Measurements from ENCODE around the gene MCF2L.
"Not testable (repeated sequence)": the region's sequence is repeated elsewhere in the genome, so short reads cannot be mapped to it uniquely, and the experiment has no call there.

Gene MCF2L

GRCh38 chr13:113015826-113016525, 47.0 kb downstream of the MCF2L start:
- no peak for DNase-seq (ENCODE audit: low read depth in 2 of 2)

- DNase-seq (ENCODE audit: low read depth in 2 of 2) = no peak
Measured at GRCh38 chr13:113016526-113017295, 47.7 kb downstream of the MCF2L start.

- DNase-seq (ENCODE audit: low read depth in 2 of 2) = no peak
Measured at GRCh38 chr13:113017506-113018215, 48.6 kb downstream of the MCF2L start.

- no peak for DNase-seq (ENCODE audit: low read depth in 2 of 2)
Measured at GRCh38 chr13:113018676-113019465, 49.9 kb downstream of the MCF2L start.

GRCh38 chr13:113020323-113021080, 51.5 kb downstream of the MCF2L start:
- no peak for DNase-seq (ENCODE audit: low read depth in 2 of 2)

- no peak for DNase-seq (ENCODE audit: low read depth in 2 of 2)
Measured at GRCh38 chr13:113021391-113021790, 52.4 kb downstream of the MCF2L start.

- DNase-seq (ENCODE audit: low read depth in 2 of 2) = no peak
Measured at GRCh38 chr13:113021811-113022210, 52.8 kb downstream of the MCF2L start.

- no peak for DNase-seq (ENCODE audit: low read depth in 2 of 2)
Measured at GRCh38 chr13:113022391-113022744, 53.4 kb downstream of the MCF2L start.

- no peak for DNase-seq (ENCODE audit: low read depth in 2 of 2)
Measured at GRCh38 chr13:113022745-113023574, 53.9 kb downstream of the MCF2L start.

GRCh38 chr13:113023694-113024430, 54.8 kb downstream of the MCF2L start:
- no peak for DNase-seq (ENCODE audit: low read depth in 2 of 2)

- DNase-seq (ENCODE audit: low read depth in 2 of 2) = no peak
Measured at GRCh38 chr13:113024466-113024865, 55.5 kb downstream of the MCF2L start.

- no peak for DNase-seq (ENCODE audit: low read depth in 2 of 2)
Measured at GRCh38 chr13:113026391-113026910, 57.4 kb downstream of the MCF2L start.

DNA sequence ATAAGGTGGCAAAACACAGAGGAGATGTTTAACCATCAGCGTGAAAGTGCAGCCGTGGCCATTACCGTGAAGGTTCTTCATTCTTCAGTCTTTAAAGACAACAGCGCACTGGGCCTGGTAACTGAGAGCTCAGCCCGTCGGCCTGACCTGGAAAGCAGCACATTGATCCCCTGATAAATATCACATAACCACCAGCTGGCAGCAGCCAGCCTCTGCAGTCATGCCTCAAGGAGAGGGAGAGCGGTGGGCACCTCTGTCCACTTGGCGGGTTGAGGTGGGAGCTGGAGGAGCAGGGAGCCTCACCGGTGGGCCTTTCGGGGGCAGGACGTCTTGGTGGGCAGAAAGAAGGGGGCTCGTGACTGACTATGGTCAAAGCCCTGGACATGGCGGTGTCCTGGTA, 58.1 kb downstream of the MCF2L start:
- no peak for DNase-seq (ENCODE audit: low read depth in 2 of 2)

DNA sequence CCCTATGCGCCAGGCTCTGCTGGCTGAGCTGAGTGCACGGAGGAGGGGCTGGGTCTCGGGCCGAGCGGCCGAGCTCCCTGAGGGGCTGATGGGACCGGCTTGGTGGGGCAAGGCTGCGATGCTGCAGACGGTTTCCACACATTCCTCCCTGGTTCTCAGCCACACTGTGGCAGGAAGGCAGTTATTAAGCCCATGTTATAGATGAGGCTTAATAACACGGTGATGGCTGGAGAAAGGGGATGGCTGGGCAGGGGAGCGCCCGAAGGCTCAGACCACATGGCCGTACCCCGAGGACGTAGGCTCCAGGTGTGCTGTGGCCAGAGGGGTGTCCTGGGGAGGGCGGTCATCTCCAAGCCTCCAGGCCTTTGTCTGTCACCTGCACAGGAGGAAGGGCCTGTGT, 58.6 kb downstream of the MCF2L start:
- DNase-seq (ENCODE audit: low read depth in 2 of 2) = no peak

- no peak for DNase-seq (ENCODE audit: low read depth in 2 of 2)
Measured at GRCh38 chr13:113028336-113029060, 59.5 kb downstream of the MCF2L start.

GRCh38 chr13:113029061-113029445, 60.0 kb downstream of the MCF2L start:
- no peak for DNase-seq (ENCODE audit: low read depth in 2 of 2)

DNA sequence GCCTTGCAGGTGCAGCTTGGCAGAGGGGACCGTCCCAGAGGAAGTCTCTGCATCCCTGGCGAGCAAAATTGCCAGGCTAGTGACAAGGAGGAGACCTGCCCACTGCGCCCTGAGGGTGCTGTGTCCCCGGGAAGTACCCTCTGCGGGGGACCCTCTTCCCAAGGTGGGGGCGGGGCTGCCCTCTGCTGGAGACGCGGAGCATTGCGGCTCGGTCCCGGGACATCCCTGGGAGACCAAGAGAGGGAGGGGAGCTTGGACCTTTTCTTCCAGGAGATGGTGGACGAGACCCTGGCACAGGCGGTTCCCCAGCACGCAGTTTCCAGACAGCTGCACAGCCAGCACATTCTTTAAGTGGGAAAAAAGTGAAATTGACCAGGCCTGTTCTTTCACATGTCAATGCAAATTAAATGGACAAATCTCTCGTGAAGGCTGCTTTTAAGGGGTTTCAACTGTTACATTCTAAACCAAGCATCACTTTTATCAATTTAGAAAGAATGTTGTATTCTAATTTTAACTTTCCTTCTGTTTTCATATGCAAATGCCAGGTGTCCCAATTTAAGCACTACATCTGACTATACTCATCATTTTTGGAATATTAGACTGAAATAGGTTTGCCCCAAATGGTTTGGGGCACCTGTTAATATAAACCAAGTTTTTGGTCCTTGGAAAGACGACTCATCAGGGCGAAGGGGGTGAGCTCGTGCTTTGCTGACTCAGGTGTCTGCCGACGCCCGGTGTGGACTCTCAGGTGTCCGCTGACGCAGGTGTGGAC, 60.7 kb downstream of the MCF2L start:
- DNase-seq (ENCODE audit: low read depth in 2 of 2) = peak in 1 of 2 donors; percentile 37

DNA sequence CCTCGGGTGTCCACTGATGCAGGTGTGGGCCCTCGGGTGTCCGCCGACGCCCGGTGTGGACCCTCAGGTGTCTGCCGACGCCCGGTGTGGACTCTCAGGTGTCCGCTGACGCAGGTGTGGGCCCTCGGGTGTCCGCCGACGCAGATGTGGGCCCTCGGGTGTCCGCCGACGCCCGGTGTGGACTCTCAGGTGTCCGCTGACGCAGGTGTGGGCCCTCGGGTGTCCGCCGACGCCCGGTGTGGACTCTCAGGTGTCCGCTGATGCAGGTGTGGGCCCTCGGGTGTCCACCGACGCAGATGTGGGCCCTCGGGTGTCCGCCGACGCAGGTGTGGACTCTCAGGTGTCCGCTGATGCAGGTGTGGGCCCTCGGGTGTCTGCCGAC, 61.2 kb downstream of the MCF2L start:
- DNase-seq (ENCODE audit: low read depth in 2 of 2) = not testable (repeated sequence)

All from stimulated activated CD8-positive, alpha-beta memory T cell treated with anti-CD3 and anti-CD28 coated beads, Interleukin-7, amount 100 ng/mL, for 1 hour (primary cell).